ENCODE data around the gene CYB5A.

GRCh38 chr18:74275736-74276135, 16.0 kb downstream of the CYB5A start:
- TF ChIP-seq BCL11A (IDR thresholded peaks at IDR 0.05; ENCODE audit: low read depth in 2 of 2, low read length in 2 of 2) (no peak), ASH2L (IDR thresholded peaks at IDR 0.05; ENCODE audit: low read length) (no peak), SIN3A (conservative IDR thresholded peaks at IDR 0.05 in 1 of 2, IDR thresholded peaks at IDR 0.05 in 1 of 2; ENCODE audit: low read depth in 1 of 2, low read length in 2 of 2) (no peak), FOSL1 (IDR thresholded peaks at IDR 0.05; ENCODE audit: insufficient read depth, low read depth, low read length) (no peak), POLR2AphosphoS5 (IDR thresholded peaks at IDR 0.05; ENCODE audit: low read depth, low read length) (no peak)

Measured in H1 (cell line).